T-helper 22 cell (primary cell): ENCODE results near the gene MDGA2.

Source experiments
- DNase-seq: peaks from one replicate; pipeline ENCODE4 v3.0.0-alpha.2; 2020; ENCODE audit warnings: low read depth

The MDGA2 gene

DNA sequence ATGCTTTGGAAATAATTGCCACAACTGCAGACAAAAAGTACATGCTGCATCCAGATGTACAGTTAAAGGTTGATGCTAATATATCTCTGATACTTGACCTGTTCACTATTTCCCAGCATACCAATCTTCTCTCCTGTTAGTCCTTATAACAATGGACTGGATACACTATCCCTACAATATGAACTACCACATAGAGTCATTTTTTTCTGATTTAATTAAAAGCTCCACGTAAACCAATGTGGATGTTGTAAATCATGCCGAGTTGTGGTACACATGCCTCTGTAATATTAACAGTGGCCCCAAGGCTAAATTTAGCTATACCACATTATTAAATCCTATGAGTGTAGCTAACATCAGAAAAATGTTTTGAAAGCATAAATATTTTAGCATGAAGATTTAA, 554.8 kb downstream of the MDGA2 start:
- DNase-seq, result no peak

DNA sequence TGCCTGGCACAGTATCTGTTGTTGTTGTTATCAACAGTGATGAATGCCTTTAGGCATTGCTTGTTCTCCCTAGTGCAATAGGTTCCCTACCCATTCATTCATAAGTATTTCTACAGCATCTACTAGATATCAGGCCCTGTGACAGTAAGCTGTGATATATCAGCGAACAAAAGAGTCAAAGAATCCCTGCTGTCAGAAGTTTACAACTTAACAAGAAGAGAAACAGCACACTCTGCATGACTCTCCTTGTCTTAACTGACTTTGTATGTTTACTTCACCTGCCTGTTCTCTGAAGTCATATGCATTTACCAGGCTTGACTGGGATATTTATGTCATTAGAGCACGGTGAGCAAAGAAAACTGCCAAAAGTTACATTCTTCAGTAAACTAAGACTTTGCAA, 571.6 kb downstream of the MDGA2 start:
- DNase-seq, result no peak

DNA sequence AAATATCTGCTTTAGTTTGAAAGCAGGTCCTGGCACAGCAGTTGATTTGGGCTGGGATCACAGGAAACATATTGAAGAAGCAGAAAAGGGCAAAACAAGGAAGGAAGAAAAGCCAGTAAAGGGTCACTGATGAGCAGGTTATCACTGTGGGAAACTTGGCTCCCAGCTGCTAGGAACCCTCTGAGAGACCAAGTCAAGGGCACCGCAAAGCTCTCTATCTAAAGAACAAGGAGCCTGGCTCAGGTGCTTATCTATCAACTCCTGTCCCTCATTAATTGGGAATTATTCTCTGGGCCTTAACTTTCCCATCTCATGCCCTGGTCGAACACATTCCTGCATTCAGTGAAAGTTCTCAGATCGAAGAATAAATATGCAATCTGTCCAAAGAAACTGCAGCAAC, 572.9 kb downstream of the MDGA2 start:
- no peak for DNase-seq

DNA sequence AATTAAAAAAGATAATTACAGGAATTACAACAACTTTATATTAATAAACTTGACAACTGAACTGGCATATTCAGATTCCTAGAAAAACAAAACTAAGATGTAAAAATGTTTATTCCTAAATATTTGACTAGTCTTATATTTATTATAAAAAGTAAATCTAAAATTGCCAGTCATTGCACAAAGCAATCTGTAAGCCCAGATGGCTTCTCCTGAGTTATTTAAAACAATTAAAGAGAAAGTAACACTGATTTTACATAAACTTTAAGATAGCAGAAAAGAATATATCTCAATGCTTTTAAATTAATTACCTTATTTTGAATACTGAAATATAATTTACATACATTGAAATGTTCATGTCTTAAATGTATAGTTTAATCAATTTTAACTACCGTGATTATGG, 589.7 kb downstream of the MDGA2 start:
- no peak for DNase-seq

DNA sequence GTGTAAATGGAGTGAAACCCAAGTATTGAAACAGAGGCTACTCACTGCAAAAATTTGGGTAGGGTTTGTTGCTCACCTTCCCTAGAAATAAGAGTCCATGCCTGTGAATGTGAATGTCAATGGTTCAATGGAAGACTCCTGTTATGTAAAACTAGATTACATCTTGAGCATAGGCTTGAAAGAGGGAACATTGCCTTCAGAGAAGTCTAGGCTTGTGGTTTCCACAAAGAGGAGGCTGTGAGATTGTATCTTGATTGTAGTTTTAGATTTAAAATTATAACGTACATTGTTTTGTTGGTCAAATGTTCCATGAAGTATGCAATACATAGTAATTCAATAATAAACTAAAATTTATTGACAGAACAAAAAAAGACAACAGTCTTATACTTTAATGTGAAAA, 610.1 kb downstream of the MDGA2 start:
- no peak for DNase-seq

DNA sequence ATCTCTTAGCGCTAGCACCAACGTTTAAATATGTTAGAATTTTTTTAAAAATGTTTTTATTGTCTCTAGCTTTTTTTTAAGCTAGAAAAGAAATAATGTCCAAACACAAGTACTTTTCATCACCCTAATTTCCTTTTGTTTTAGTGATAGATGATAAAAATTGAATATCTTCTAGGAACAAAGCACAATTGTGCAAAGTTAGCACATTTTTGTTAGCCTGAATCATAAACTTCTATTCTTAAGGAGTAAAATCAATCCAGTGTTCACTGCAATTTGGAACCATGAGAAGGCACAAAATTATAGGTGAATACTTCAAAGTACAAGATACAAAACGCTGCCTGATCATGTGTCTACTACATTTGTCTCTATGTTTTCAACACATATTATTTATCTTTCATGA, 615.4 kb downstream of the MDGA2 start:
- no peak for DNase-seq

DNA sequence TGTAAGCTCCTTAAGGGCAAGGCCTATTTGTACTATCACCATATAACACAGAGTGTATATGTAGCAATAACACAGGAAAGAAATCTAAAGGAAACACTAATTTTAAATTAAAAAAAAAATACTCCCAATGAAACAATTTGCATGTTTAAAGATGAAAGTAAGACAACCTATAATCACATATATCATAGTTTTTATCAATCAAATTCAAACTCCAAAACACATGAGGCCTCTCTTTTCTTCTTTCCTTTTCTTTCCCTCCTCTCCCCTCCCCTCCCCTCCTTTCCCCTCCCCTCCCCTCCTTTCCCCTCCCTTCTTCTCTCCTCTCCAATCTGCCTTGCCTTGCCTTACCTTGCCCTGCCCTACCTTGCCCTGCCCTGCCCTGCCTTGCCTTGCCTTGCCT, 618.0 kb downstream of the MDGA2 start:
- DNase-seq, result no peak

DNA sequence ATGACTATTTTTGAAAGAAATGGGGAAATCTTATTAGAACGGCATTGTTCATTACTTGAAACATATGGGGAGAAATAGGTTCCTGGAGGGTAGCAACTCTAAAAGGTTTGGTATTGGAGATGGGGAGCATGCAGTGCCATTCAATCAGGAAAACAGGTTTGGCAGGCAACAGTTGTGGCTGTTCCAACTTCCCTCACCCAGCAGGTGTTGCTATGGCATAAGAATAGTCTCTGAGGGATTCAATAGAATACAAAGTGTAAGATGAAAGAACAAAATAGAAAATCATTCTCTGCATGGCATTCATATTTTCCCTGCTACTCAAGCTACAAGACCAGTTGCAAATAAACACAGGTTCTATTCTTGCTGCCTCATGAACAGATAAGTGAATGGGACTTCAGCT, 630.6 kb downstream of the MDGA2 start:
- no peak for DNase-seq

DNA sequence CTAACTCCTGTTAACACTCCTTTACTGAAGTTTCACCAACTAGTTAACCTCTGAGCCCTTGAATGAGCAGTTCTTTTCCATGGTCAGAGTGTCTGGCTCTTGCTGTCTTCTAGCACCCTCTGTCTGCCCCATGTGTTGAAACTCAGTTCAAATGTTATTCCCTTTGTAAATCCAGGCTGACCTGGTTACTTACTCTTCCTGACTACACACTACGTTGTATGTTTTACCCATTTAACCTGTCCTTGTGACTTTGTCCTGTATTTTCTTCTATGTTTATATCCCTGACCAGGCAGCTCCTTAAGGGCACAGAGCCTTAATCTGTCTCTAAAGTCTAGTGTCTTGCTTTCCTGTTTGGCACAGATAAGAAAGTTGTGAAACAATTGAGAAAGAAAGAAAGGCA, 634.9 kb downstream of the MDGA2 start:
- no peak for DNase-seq

DNA sequence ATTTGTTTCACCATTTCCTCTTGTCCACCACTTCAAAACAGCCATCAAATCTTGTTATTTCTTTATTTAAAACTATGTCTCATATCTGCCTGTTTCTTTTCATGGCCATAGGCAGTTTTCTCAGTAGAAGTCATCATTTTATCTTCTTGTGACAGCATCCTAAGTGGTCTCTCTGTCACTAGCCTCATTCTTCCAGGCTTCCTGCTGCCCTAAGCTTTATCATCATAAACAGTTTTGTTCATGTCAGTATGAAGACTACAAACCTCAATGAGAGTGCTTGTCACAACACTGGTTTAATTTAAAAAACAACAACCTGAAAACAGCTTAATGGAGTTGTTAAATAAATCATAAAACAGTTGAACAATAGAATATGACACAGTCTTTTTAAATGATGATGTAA, 636.1 kb downstream of the MDGA2 start:
- DNase-seq, result no peak

DNA sequence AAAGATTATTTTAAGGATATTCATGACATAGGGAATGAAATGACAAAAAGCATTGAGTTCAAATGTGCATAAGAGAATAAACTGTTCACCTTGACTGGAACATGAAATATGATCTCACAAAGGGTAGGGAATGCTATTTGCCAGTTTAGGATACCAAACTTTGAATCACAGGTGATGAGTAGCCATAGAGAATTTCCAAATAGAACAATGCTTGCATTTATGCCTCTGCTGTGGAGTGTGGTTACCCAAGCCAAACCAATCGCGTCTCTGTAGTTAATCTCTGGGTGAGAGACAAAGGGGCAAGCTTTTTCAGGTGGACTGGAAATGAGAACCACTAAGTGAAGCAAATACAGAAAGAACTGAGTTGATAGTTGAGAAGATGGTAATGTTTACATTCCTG, 652.7 kb downstream of the MDGA2 start:
- DNase-seq, result no peak

DNA sequence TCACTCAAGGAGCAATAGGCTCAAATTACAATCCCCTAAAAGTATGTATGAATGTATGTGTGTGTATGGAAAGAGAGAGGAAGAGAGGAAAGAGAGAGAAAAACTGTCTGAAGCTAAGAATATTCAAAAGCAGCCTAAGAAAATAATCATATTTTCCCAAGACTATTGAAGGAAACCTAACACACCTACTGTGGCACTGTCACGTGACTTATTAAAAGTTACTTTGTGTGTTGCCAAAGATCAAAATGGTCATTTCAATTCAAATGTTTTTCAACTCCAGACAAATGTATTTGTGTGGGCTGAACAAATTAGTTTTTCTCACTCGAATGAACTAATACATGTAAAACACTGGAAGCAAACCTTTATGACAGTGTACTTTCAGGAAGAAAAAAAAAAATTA, 654.9 kb downstream of the MDGA2 start:
- DNase-seq, result no peak

DNA sequence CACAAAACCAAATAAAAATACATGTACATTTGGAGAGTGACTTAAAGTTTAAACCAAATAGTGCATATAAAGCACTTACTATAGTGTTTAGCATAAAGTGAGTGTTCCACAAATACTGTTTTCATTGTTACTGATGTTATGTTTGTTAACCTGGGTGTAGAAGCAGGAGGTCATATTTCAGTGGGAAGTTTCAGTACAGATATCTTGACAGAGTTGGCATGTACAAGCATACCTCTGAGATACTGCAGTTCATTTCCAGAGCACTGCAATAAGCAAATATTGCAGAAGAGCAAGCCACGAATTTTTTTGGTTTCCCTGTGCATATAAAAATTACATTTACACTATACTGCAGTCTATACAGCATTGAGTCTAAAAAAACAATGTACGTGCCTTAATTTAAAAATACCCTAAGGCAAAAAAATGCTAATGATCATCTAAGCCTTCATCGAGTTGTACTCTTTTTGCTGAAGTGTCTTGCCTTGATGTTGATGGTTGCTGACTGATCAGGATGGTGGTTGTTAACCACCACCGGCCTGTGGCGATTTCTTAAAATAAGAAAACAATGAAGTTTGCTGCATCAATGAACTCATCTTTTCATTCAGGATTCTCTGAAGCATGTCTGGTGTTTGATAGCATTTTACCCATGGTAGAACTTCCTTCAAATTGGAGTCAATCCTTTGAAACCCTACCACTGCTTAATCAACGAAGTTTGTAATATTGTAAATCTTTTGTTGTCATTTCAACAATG, 662.7 kb downstream of the MDGA2 start:
- no peak for DNase-seq

DNA sequence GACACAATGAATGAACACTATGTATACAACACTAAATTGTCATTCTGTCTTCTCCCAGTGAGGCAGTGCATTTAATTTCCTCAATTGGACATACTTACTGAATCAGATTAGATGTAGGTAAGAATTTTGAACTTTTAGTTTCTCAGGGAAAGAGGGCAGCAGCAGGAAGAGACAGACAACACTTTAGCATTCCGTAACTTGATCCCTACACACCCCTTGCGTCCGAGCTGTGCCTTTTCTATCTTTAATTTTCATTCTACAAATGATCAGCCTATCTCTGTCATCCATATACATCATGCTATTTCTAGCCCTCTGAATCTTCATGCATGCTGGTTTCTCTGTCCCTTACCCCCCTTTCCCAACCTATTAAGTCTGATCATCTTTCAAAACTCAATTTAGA, 665.8 kb downstream of the MDGA2 start:
- no peak for DNase-seq

DNA sequence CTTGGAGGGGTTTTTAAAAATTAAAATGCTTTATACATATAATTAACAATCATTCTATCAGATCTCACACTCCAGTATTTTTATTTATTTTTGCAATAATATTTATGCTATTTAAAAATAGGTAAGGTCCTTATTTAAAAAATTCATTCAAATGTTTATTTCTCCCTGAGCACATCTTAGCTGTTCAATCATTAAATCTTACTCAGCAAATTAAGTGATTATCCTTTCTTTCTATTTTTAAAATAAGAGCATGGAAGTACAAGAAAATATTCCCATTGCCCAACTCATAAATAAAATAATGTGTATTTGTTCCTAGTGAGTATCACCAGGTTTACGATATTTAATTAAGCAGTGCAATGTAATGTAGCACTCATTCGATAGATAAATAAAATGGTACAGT, 666.7 kb downstream of the MDGA2 start:
- no peak for DNase-seq

DNA sequence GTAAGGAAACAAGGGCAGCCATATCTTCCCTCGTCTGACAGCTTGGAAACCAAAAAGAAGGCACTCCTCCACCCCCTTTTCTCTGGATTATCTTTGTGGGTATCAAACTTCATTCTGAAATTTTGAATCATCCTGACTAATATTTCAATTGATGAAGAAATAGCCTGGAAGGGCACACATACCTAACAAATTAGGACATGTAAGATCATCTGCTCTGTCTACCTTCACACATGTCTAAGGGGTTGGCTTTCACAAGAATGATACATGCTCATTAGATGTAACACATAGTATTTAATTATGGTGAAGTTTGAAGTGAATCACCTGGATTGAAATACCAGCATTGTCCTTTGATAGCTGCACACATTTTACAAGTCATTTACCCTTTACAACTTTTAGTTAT, 675.7 kb downstream of the MDGA2 start:
- no peak for DNase-seq

DNA sequence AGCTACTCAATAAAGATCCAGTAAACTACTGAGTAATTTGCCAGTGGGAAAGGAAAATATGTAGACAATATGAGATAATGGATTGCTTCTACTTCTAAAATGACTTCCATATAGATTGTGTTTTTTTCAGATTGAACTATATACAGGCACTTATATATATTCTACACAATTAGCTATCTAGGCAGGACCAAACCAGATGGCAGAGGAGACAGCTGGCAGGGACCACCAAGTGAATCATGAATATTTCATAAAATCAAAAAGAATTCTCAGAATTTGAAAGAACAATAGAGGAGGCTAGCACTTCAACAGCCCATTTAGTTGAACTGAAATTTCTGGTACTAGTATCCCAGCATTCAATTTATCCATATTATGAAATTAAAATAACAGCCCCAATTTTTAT, 685.8 kb downstream of the MDGA2 start:
- no peak for DNase-seq

DNA sequence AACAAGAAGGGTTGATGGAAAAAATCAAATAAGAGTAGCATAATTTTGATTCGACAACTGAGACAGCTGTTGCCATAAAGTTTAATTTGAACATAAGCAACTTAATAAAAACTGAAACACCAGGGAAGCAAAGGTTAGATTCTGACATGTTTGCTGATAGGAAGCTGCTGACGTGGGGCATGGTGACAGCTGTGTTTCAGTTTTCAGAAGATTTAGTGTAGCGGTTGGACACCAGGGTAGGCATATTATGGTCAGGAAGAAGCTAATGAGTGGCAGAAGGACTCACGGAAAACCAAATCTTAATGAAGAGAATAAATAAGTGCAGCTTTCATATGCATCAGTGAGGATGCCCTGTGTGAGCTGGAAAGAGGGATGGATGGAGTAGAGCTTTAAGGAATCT, 687.1 kb downstream of the MDGA2 start:
- DNase-seq, result no peak

DNA sequence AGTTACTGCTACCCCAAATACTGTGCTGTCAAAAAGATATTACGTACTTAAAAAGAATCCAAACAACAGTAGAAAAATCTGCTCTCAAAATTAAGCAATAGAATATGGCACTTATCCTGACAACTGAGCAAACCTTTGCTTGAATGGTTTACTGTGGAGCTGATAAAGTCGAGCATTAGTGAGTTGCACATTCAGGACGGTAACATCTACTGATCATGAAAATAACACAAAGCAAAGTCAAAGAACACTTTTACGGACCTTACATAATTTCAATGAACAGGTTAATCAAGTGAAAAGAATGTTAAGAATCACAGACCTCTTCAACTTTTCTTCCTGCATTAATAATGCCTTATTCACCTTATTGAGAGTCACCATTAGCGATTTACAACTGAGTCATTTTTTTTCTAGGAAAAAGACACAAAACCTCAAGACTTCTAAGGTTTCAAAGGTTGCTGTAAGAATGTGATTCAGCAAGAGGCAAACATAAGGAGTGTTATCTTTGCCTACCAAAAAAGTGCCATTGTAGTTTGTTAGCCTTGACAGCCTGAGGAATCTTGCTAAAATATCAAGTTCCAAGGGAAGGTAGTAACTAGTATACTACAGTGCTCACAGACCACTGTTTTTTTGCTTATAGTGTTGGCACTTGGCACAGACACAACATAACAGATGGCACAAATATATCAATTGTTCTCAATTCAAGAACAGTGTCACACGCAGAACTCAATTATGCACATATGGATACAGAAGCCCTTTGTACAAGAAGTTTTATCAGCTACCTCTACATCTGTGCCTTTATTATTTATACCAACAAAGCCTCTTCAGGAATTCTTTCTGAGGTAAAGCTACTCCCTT, 689.6 kb downstream of the MDGA2 start:
- DNase-seq, result no peak

DNA sequence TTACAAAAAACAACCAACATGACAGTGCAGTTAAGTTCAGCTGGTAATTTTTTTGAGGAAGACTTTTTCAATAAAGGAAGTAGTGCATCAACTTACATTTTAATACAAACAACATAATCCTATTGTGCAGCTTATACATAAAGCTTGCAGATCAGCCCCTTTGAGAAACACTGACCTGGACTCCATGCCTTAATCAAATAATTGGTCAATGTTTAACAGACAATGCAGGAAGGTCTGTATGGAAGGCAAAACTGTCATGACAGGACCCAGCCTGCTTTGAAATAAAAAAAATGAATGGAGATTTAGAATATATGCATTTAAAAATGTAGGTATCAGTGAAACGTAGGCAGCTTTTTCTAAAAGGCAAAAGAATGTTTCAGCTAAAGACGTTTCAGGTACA, 702.1 kb downstream of the MDGA2 start:
- no peak for DNase-seq

DNA sequence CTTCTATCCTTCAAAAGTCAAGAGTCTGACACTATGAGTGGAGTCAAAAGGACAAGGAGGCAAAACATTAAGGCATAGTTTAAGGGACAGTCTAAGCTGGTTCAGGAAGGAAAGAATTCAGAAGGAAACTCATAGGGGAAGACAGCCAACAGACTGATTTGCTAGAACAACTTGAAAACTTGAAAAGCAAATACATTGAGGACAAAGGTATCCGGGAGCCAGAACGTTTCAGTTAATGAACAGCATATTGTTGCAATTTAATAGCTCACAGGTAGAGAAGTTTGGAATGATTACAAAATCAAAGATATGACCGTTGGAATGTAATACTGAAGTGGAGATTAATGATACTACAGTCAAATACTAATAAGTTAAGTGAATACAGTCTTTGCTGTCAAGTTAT, 711.0 kb downstream of the MDGA2 start:
- no peak for DNase-seq

DNA sequence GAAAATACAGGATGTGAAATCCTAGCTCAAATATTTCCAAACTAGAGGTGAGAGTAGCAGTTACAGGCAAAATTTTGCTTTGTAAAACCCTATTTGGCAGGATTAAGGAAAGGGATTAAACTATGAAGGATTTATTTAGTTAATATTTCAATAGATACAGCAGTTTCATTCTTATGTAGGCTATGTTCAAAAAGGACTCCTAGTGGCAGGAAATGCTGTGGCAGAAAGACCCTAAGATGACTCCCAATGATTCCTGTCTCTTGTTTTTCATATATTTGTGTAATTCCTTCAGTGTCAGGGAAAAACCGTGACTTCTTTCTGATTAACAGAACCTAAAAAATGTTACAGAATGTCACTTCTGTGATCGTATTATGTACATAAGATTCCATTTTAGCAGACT, 724.3 kb downstream of the MDGA2 start:
- DNase-seq, result no peak

DNA sequence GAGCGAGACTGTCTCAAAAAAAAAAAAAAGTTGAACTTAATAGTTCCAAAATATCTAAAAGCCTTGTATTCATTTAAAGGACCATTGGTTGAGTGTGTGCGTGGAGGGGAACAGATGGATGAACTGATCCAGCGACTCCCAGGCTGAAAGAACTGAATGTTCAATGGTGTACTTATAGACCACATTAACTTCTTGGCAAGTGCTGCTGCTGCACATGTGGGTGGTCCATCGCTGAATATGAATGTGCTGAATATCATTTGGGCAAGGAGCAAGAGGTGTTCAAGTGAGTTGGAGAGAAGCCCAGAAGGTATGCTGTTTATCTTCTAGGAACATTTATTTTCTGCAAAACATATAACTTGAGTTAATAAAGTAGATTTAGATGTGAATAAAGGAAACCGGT, 734.8 kb downstream of the MDGA2 start:
- DNase-seq, result no peak

DNA sequence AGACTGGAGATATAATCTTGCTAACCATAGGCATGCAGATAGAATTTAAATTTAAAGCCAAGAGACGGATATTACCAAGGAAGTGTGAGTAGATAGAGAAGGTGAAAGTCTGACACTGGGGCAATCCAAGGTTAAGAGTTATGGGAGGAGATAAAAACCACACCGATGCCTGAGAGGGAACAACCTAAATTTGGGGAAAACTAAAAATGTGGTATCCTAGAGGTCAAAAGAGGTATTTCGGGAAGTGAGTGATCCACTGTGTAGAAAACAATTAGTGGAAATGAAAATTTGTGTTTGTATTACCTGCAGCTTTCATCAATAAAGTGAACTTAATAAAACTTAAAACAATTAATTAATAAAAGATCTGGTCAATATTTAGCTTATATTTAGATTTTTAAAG, 754.9 kb downstream of the MDGA2 start:
- DNase-seq, result no peak
